Daoy (cell line): ENCODE data around the gene RPS6KA2. TPM values are rescaled to one million over a fixed set of nuclear protein-coding genes. Genes with fewer than 3 reads are reported as not detected.

Experiments used
- DNase-seq: peaks from one replicate; pipeline ENCODE4 v3.0.0-alpha.2; 2015; ENCODE audit warnings: low read depth
- total RNA-seq: library from RNA; depleted of rRNA; stranded (reverse); fragments of >200 nt; shearing (Covaris generic); gene quantifications from 2 replicates; pipeline ENCODE4 v1.2.3, GENCODE V29; 2014

Gene RPS6KA2
- total RNA-seq, 1 experiment from 2014 or later: 5.5 TPM

DNA sequence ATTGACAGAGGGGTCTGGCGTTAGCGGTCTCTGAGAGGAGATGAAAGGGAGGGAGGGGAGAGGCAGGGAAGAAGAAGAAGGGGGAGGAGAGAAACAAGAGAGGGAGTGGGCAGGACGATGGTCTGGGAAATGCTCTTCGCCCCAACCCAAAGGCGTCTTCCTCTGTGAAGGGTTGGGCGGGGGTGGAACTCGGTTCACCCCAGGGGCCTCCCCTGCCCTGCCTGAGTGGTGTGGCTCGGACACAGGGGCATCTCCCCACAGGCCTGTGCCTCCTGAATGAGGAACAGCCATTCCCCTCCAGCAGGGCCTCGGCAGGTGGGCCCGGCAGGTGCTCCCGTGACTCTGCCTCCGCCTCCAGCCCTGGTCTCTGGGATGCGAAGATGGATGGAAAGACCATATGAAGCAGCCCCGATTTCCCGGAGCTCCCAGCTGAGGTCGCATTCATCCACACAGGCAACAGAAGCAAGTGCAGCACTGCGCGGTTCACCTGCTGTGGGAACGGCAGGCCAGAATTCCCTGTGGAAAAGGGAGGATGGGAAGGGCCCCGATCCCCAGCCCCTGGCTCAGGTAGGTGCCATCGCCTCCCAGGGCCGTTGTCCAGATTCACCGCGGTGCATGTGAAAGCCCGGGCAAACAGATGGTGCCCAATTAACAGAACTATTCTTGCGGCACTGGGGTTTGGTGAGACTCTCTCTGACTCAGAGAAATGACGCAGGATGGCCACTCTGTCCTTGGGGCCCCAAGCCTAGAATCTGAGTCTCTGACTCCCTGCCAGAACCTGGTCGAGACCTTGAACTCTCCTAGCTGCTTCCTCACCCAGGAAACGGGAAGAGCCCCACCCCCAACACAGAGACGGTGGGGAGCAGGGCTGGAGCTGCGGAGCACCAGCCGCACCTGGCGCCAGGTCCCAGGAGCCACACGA lies 29.4 kb upstream of the RPS6KA2 start:
- no peak for DNase-seq

DNA sequence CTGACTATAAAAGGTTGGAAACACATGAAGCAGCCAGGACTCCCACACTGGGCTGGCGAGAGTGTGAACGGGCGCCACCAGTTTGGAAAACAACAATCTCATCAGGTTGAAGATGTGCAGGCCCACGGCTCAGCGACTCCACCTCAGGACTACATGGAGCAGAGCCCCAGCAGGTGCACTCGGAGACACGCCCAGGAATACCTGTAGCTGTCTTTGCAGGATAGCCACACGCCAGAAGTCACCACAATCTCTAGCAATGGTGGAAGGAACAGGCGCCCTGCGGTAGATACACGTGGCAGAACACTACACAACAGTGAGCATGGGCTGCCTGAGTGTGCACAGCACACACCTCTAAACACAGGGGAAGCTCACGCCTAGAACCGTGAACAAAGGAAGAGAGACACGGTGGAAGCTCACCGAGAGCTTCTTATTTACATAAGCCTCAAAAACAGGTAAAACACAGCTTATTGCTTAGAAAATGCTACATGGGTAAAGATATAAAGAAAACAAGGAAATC lies 28.7 kb upstream of the RPS6KA2 start:
- DNase-seq: no peak

DNA sequence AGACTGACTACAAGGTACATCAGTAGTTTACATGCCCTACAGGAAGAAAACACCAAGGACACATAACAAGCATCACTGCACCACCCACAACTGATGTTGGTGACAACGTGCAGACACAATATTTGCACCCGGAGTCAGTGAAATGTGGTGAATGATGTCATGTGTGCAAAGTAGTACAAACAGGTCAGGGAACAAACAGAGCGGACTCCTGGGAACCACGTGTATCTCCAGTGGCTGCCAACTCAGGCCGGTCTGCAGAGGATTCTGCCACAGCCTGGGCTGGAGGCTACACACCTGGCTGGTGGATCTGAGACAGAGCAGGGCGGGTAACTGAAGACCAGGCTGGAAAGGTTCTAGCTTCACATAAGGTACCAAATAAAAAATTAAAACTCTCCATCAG lies 28.2 kb upstream of the RPS6KA2 start:
- no peak for DNase-seq

DNA sequence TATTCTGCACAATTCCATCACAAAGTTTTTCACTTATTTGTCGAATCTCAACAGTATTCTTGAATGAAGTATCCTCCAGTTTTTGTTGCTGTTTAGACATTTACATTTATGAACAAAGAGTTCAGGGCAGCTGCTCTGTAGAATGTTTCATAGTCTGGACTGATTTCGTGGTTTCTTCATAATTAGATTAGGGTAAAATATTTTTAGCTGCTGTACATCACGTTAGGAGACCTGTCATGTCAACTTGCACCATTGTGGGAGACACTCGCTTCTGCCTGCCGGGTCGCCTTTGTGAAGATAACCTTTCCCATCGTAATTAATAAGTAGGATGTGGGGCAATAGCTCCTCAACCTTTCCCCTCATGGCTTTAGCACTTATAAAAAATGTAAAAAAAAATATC lies 27.5 kb upstream of the RPS6KA2 start:
- no peak for DNase-seq

DNA sequence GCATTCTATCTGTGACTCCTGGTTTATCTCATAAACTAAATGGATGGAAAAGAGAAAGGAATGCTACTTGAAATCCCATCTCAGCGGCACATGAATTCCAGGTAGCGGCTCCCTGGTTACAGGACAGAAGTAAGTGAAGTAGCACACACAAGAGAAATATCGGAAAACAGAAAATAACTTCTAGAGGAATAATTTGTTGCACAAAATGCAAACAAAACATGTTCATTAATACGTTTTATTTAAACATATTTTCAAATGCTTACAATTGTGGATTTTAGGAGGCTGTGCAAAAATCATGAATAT lies 26.5 kb upstream of the RPS6KA2 start:
- no peak for DNase-seq

DNA sequence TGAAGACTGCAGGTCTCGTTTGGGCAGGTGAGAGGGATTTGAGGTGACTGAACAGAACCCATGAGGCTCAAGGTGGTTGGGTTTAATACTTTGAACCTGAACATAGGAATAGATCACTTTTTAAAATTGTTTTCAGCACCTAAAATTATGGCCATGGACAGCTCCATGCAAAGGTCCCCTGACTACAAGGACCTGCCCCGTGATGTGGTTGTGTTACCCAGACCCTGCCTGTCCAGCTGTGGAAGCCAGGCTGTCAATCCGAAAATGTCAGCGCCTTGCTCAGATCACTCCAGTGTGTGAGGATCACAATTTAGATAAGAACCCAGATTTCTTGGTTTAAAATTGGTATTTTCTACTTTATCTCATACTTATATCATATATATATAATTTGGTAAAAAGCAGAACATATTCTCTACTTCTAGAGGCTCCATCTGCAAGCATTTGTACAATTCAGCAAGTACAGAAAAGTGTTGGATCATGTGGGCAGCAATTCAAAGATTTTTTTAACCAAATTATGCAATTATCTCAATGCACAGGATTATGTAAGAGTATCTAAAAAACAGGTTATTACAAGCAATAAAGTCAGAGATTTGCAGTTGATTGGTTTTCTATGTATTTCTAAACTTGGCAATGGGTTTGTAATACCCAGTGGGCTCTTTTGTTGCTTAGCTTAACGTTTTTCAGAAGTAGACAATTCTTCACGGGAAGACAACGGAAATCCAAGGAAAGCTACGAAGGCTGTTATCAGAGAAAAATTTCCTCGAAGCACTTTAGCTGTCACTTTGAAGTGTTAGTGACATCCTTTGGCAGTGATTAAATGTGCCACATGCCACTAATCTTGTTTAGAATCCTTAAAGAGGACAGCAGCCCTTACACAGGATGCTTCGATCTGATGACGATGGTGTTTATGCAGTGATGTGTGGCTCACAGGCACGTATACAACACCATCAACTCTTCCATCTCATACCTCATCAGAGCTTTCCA lies 24.1 kb upstream of the RPS6KA2 start:
- no peak for DNase-seq

DNA sequence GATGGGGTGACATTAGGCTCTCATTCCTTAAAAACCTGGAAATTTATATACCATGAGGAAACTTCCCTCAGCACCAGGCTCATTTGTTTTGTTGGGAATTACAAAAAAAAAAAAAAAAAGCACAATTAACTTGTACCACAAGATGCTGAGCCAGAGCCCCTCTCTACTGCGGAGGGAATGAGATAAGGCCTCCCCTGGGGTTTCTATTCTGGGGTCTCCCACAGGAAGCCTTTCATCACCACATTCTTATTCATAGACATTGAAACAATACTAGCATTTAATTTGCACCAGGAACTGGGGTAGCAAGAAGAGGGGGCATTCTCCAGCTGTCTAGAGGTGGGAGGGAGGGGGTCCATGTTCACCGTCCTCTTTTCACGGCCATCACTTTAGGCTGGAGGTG lies 23.0 kb upstream of the RPS6KA2 start:
- no peak for DNase-seq

DNA sequence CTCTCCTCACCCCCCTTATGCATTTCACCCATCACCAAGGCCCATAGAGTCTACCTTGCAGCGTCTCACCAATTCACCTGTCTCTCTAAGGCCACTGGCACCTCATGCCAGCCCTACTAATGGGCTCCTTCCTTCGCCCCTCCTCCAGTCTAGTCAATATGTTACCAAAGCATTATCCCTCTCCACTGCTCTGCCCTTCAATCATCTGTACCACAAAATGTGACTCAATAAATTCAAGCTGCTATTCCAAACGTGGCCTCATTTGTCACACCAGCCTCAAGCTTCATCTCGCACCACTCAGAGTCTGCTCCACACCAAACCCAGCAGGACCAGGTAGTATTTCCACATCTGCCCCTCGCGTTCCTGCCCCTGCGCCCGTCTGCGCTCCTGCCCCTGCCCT lies 21.8 kb upstream of the RPS6KA2 start:
- no peak for DNase-seq

DNA sequence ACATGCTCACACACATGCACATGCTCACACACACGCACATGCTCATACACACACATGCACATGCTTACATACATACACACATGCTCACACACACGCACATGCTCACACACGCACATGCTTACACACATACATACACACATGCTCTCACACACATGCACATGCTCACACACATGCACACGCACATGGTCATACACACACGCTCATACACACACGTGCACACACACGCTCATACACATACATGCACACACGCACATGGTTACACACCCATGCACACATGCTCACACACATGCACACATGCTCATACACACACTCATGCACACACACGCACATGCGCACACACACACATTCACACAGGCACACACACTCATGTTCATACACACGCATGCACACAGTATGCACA lies 20.8 kb upstream of the RPS6KA2 start:
- DNase-seq: no peak

DNA sequence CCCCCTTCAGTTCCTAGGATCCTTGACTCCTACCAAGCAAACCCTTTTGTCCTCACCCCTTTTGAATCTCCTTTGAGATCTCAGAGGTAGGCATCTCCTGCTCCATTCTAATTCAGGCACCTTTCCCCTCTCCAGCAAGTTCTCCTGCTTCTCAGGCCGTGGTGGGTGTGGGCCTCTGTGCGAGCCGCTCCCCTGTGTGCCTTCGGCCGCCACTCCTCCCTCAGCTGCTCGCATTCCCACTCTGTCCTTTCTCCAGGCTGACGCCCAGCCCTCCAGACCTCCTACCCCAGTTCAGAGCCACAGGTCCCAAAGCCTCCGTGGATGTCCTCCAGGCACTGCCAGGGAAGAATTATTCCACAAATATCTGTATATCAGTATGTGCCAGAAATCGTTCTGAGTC lies 19.7 kb upstream of the RPS6KA2 start:
- DNase-seq: no peak

DNA sequence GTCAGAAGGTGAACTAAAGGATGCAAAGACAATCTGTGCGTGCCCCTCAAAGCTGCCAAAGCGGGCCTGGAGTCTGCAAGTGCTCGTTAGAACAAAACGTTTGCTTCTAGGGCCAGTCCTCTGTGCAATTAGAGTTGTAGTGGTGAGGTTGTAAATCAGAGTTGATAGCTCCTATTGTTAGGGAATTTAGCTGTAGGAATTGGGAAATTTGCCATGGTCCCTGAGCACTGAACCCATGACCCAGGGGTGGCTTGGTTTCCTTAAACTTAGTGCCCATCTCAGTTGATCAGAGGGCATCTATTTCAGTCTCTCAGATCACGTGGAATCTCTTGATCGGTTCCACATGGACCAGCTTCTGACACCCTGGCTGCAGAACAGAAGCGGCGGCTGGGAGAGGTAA lies 18.8 kb upstream of the RPS6KA2 start:
- DNase-seq: no peak

DNA sequence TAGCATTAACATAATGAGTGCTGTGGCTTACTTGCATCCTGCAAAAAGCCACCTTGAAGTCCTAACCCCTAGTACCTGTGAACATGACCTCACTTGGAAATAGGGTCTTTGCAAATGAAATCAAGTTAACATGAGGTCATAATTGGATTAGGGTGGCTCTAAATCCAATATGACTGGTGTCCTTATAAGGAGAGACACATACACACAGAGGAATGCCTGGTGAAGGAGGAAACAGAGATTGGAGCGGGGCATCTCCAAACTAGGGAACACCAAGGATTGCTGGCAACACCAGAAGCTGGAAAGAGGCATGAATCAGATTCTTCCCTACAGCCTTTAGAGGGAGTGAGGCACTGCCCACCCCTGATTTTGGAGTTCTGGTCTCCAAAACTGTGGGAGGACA lies 17.6 kb upstream of the RPS6KA2 start:
- no peak for DNase-seq

DNA sequence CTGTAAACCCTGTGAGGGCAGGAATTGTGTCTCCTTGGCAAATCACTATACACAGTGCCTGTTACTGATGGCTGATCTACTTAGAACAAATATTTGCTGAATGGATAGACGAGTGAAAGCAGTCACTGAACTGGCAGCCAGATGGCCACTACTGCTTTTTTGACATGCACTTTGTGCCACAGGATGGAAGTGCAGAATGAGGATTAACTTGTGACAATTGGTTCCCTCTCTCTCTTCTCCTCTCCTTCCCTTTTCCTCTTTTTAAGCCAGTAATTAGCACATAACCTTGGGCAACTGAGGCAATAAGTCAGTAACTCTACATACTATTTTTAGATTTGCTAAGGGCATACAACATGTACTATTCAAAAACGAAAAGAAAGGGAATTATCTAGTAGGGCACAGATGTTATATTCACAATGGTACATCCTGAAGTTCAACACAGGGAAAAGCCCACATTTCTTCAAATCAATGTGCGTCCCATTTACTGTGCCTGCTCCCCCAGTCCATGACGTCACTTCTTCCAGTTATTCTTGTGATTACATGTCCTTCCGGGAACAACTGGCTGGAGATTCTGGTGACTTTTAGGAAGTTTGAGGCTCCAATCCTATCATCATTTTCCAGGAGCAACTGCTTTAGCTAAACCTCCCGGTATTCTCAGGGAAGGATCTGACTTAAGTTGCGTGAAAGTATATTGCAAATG lies 17.0 kb upstream of the RPS6KA2 start:
- no peak for DNase-seq

DNA sequence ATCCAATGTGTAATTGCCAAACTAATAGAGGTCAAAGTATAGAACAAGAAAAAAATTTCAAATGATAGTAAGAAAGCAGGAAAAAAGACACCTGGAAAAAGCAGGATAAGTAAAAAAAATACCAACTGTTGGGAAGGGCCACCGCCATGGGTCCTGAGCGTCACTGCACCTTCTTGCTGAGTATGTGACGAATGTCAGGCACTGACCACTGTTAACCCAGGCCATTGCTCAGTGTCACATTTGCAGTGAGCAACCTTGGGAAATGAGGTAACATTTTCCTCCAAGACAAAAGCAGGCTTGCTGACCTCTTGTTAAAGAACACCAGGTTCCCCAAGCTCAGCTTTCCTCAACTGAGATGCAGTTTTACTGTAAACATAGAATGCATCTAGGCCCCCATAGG lies 15.6 kb upstream of the RPS6KA2 start:
- DNase-seq: no peak

DNA sequence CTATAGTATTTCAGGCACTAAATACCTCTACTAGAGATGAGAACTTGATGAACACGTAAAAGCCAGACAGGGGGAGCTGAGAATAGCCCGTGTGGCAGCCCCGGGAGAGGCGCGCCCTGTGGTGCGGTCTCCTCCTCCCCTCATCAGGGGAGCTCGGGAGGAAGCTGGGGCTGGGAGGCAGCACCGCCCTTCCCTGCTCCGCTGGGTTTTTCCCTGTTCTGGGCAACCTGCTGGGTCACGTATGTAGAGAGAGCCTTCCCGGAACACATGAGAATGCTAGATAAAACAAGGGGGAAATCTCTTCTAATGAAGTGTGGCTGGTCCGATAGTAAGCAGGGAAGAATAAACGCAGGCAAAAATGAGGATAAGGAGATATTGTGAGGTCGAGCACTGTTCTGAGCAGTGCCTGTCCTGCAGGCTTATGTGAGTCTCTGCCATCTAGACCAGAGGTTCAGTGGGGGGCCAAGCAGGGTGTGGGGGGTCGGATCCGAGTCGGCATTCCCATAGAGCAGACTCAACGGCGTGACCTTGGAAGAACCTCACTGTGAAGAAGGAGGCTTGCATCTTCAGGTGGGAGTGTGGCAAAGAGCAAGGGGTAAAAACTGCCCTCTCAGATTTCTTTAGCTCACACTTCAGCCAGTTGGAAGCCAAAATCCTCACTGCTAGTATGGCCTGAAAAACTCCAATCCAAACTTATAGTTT lies 13.4 kb upstream of the RPS6KA2 start:
- DNase-seq: no peak

DNA sequence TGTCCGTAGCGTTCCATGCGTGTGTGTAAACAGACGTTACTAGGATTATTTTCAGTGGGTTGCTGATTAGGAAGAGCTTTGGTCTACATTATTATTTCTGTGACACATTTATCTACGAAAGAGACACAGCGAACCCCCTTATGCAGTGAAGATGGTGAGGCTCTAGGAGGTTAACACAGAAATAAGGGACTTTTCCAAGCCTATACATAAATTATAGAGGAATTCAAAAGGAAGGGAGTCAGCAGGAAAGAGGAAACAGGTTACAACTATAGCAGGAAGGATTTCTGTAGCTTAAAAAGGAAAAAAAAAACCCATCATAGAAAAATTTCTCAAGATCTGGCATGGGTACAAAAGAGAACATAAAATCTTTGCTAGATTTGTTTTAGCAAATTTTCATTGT lies 12.9 kb upstream of the RPS6KA2 start:
- no peak for DNase-seq

DNA sequence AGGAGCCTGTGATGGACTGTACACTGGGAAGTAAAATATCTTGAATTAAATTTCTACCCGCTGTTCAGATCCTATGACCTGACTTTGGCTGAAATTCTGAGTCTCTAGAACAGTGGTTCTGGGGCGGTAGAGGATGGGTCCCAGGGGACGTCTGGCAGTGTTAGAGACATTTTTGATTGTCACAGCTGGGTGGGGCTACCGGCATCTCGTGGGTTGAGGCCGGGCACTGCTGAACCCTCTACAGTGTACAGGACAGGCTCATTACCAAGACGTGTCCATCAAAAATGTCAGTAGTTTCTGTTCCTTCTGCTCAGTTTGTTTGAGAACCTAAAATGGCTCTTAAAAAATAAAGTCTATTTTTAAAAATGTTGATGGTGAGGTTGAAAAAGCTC lies 11.5 kb upstream of the RPS6KA2 start:
- no peak for DNase-seq

DNA sequence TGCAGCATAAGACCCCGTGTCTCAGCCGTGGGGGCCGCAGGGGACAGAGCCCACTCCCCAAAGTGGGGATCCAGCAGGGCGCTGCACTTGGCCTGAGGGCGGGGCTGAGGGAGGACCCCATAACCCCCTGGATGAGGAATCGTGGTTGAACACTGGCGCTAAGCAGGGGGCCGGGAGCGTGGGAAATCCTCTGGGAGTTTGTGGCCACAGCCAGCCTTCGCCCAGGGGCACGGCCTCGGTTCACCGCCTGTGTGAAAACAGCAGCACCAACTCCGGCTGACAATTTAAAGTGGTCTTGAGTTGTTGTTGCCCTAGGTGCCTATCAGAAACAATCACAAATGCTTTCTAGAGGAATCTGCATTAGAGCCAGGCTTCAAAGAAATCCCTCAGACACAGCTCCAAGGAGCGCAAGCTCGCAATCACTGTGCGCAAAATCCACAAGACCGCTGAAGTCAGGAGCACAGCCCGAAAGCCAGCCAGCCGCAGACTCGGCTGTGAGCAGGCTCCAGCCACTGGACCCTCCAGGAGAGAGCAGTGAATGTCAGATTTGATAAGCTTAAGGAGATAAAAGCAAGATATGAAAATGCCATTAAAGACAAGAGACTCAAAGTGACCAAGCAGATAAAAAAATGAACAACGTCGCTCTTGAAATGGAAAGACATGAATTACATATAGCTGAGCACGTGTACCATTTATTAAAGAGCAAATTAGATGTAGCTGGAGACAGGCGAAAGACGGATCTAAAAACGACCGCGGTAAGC lies 10.9 kb upstream of the RPS6KA2 start:
- no peak for DNase-seq

DNA sequence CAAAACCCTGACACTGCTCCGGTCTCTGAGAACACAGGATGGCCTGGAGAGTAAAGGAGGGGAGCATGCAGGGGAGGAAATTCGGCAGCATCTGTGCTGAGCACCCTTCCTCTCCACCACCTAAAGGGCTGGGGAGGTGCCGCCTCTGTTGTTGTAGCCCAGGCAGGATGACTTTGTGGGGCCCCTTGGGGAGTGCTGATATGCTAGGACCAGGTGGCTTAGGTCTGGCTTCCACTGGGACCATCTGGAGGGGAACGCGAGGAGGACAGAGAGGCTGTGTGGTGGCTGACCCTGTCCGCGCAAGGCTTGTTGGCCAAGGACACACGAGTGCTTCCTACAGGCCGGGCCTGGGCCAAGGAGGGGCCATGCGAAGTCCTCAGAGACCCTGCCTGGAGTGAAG lies 9.9 kb upstream of the RPS6KA2 start:
- no peak for DNase-seq

DNA sequence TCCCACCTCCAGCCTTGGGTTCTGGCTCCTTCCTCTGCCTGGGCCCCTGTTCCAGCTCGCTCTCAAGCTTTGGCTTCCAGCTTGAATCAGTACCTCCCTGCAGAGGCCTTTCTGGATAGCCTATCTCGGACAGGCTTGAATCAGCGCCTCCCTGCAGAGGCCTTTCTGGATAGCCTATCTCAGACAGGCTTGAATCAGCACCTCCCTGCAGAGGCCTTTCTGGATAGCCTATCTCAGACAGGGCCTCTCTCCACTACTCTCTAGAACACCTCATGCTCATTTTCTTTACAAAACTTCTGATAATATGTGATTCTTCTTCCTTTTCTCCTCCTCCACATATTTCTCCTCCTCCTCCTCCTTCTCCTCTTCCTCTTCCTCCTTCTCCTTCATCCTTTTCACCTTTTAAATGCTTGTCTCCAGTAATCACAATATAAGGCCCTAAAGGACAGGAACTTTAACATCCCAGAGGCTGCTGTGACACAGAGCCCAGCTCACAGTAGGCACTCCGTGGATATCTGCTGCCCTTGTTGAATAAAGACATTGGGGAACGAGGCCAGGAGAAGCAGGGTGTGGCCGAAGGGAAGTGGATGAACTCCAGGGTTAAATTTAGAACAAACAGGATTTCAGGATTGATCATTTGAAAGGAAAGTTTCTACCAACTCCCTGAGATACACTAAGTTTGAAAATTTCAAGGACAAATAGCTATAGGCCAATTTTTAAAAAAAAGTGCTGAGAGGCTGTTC lies 9.3 kb upstream of the RPS6KA2 start:
- no peak for DNase-seq
